Thyroid gland (tissue), 4 donors: ENCODE data around the gene SLC17A2. TPM values are rescaled to one million over a fixed set of nuclear protein-coding genes. Genes with fewer than 3 reads are reported as not detected.
A peak's percentile ranks its signal among the peaks of the same experiment; 100 is the strongest.

Experiments used
- DNase-seq, 2 donors: peaks; one replicate each; pipeline ENCODE4 v3.0.0-alpha.2; 2019
- H3K27ac ChIP-seq, 3 donors: fragments of 200-600 bp; sonication (generic); 1 replicate in 2 of 3; 2 replicates in 1 of 3; pipeline ENCODE4 v1.5.1; 2016 to 2019; ENCODE audit warnings: mild to moderate bottlenecking in 1 of 3, moderate library complexity in 1 of 3
- H3K27me3 ChIP-seq: fragments of 200-600 bp; sonication (generic); one replicate; pipeline ENCODE4 v1.5.1; 2019
- H3K36me3 ChIP-seq, 2 donors: fragments of 200-600 bp; sonication (generic); one replicate each; pipeline ENCODE4 v1.5.1; 2016 to 2019
- H3K4me1 ChIP-seq, 2 donors: fragments of 200-600 bp; sonication (generic); one replicate each; pipeline ENCODE4 v1.5.1; 2017 to 2019
- H3K4me3 ChIP-seq, 3 donors: fragments of 200-600 bp; sonication (generic); replicated peaks in 1 of 3; 1 replicate in 2 of 3; 2 replicates in 1 of 3; pipeline ENCODE4 v1.5.1; 2016; ENCODE audit warnings: mild to moderate bottlenecking in 1 of 3
- H3K9me3 ChIP-seq: fragments of 200-600 bp; sonication (generic); one replicate; pipeline ENCODE4 v1.5.1; 2017
- CTCF ChIP-seq, 6 experiments: fragments of 200-600 bp in 3 of 6; fragments of 450-650 bp in 3 of 6; sonication (generic) in 3 of 6; IDR thresholded peaks; one replicate each; pipeline ENCODE4 v1.5.1; 2016 to 2019; ENCODE audit warnings: antibody characterized with exemption in 6 of 6, mild to moderate bottlenecking in 2 of 6, inconsistent platforms in 1 of 6, moderate library complexity in 1 of 6
- POLR2A ChIP-seq, 2 donors: fragments of 450-650 bp; IDR thresholded peaks; one replicate each; pipeline ENCODE4 v1.6.1; 2017; ENCODE audit warnings: antibody characterized with exemption in 2 of 2, mild to moderate bottlenecking in 2 of 2, moderate library complexity in 1 of 2
- WGBS, 2 donors: methylation state at CpG; one replicate each; pipeline ENCODE4 v1.1.5; 2017; 5-methylcytosine and 5-hydroxymethylcytosine counted together
- intact Hi-C: fragments of 100-400 bp; cut with DNase I; formaldehyde crosslinking; loops from one replicate; pipeline ENCODE4 v1.15.1; 2023
- total RNA-seq, 4 donors: library from RNA; depleted of rRNA; stranded (reverse); fragments of >200 nt; gene quantifications; one replicate each; pipeline ENCODE4 v1.2.3, GENCODE V29; 2016

The SLC17A2 gene
- total RNA-seq, 4 donors from 2014 or later, result not detected

GRCh38 chr6:25886066-25886465 lies 44.4 kb downstream of the SLC17A2 start:
- TF ChIP-seq CTCF (IDR thresholded peaks at IDR 0.05), result no peak
- TF ChIP-seq POLR2A (IDR thresholded peaks at IDR 0.05), result no peak
- Histone ChIP-seq H3K4me1 (no peaks in the 10 kb centered on the region), H3K9me3 (no peaks in the 10 kb centered on the region), H3K4me3 (no peak overlapping the region), H3K36me3 (no peaks in the 10 kb centered on the region), H3K27ac (no peak overlapping the region), H3K27me3 (no peaks in the 10 kb centered on the region)
- intact Hi-C loops, result loop anchor here (5.0 kb wide), 1 partner anchor 99 kb away; no protein-coding TSS in a partner anchor
- WGBS, 2 donors, result 92 to 96% methylated on average over 2 of the region's 2 CpGs
- no peak for DNase-seq

DNA sequence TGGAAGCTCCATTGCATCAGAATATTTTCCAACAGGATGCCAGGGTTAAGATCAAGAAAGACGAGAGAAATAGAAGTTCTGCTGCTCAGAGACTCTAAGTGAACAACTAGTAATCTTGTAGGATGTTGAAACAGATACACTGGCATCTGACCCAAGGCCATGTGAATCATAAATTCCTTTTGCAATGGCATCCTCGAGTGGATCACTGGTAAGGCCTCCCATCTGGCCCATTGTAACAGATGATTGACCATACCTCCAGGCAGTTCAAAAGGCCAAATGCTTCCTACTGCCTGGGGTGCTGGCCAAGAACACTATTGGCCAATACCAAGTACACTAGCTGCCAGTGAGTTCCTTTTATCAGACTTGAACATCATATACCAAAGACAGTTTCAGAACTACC lies 46.5 kb downstream of the SLC17A2 start:
- WGBS, 2 donors, result 48 to 65% methylated on average over 2 of the region's 2 CpGs
- H3K27me3 ChIP-seq, result no peaks in the 10 kb centered on the region
- H3K36me3 ChIP-seq, result no peaks in the 10 kb centered on the region
- intact Hi-C loops, result no loop called here
- peak; percentile 31 to 57 for DNase-seq
- no peaks in the 10 kb centered on the region for H3K9me3 ChIP-seq
- H3K27ac ChIP-seq, result no peak overlapping the region
- no peaks in the 10 kb centered on the region for H3K4me1 ChIP-seq
- TF ChIP-seq POLR2A (IDR thresholded peaks at IDR 0.05), result no peak
- TF ChIP-seq CTCF (IDR thresholded peaks at IDR 0.05), result no peak
- H3K4me3 ChIP-seq, result no peak overlapping the region

GRCh38 chr6:25883536-25883935 lies 47.0 kb downstream of the SLC17A2 start:
- intact Hi-C loops, result no loop called here
- WGBS, 2 donors, result 88 to 92% methylated on average over 1 of the region's 1 CpG

GRCh38 chr6:25882051-25882496 lies 48.4 kb downstream of the SLC17A2 start:
- no peak overlapping the region for H3K4me3 ChIP-seq
- DNase-seq, result peak in 1 of 2 donors; percentile 13
- no peak for TF ChIP-seq POLR2A (IDR thresholded peaks at IDR 0.05)

More at GRCh38 chr6:25883536-25883935, 47.0 kb downstream of the SLC17A2 start:
- H3K27ac ChIP-seq, result no peak overlapping the region
- H3K9me3 ChIP-seq, result no peaks in the 10 kb centered on the region
- no peak for TF ChIP-seq POLR2A (IDR thresholded peaks at IDR 0.05)
- no peaks in the 10 kb centered on the region for H3K27me3 ChIP-seq
- H3K4me1 ChIP-seq, result no peaks in the 10 kb centered on the region
- no peak for DNase-seq
- H3K4me3 ChIP-seq, result no peak overlapping the region
- H3K36me3 ChIP-seq, result no peaks in the 10 kb centered on the region

DNA sequence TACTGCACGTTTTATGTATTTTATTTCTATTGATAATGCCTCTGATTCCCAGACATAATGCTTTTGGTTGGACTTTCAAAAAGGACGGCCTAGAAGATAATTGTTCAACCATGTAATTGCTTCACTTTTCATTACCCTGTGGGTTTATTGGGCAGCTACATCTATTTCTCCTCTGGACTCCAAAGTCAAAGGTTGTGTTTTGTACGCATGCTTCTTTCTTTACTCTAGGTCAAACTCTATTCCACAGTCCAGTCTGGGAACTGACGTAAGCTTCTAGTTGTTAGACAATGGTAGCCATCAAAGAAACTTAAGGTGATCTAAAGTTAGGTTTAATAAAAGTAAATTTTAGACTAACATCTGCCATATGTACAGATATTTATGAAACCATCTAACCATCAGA lies 49.9 kb downstream of the SLC17A2 start:
- 91 to 94% methylated on average over 4 of the region's 4 CpGs for WGBS, 2 donors
- H3K36me3 ChIP-seq, result no peaks in the 10 kb centered on the region
- TF ChIP-seq POLR2A (IDR thresholded peaks at IDR 0.05) (no peak), CTCF (IDR thresholded peaks at IDR 0.05) (no peak)
- DNase-seq, result no peak
- H3K27ac ChIP-seq, result no peak overlapping the region
- no peak overlapping the region for H3K4me3 ChIP-seq
- intact Hi-C loops, result no loop called here
- no peaks in the 10 kb centered on the region for H3K27me3 ChIP-seq
- no peaks in the 10 kb centered on the region for H3K4me1 ChIP-seq
- H3K9me3 ChIP-seq, result no peaks in the 10 kb centered on the region

More at GRCh38 chr6:25882051-25882496, 48.4 kb downstream of the SLC17A2 start:
- intact Hi-C loops, result no loop called here
- WGBS, 2 donors, result 59 to 78% methylated on average over 15 to 17 of the region's 28 CpGs
- Histone ChIP-seq H3K9me3 (no peaks in the 10 kb centered on the region), H3K36me3 (no peaks in the 10 kb centered on the region), H3K4me1 (no peaks in the 10 kb centered on the region), H3K27me3 (no peaks in the 10 kb centered on the region), H3K27ac (no peak overlapping the region)

- DNase-seq, result no peak
- no peak overlapping the region for H3K27ac ChIP-seq
- 92 to 96% methylated on average over 2 of the region's 2 CpGs for WGBS, 2 donors
- H3K4me3 ChIP-seq, result no peak overlapping the region
- no peaks in the 10 kb centered on the region for H3K9me3 ChIP-seq
- no peaks in the 10 kb centered on the region for H3K4me1 ChIP-seq
- no peak for TF ChIP-seq POLR2A (IDR thresholded peaks at IDR 0.05)
- no peak for TF ChIP-seq CTCF (IDR thresholded peaks at IDR 0.05)
- intact Hi-C loops, result no loop called here
- no peaks in the 10 kb centered on the region for H3K27me3 ChIP-seq
- no peaks in the 10 kb centered on the region for H3K36me3 ChIP-seq
Measured at GRCh38 chr6:25878721-25879322, 51.7 kb downstream of the SLC17A2 start.
